Measurements from ENCODE around the gene BRDT.

DNA sequence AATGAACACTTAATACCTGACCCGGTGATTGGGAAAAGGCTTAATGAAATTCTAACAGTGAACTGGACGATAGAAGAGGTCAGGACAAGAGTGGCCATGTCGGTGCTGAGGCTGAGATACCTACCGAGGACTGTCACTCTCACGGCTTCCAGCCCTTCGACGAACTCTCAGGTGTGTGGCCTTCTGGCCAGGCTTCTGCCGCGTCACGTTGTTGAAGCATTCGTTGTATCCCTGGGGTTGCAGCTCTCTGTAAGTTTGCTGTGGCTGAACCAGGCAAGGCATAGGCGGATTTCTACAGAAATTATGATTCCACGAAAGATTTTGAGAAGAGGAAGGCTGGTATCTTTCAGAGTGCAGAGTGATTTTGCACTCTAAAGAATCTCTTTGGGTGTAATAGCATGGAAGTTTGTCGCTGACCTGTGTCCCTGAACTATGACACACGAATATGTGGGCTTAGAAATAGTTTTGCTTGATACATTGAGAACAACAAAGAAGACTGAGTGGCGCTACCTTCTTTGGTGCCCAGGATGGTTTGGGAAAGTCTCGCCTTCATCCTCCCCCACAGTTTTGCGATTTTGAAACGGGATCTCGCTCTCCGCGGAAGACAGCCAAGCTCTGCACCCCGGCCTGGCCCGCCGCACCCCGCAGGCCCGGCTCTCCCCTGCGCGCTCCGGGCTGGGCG lies 80.2 kb downstream of the BRDT start:
- TF ChIP-seq ZFP3 (CRISPR knock-in tag; IDR thresholded peaks at IDR 0.05) (no peak), TOX (CRISPR knock-in tag; IDR thresholded peaks at IDR 0.05; ENCODE audit: borderline replicate concordance) (no peak)

All from SK-N-SH treated with all-trans-retinoic acid at 6 μM for 48 hours (cell line).